H1 (cell line): Measurements from ENCODE around the gene NKX2-1.

Experiments used
- CEBPB ChIP-seq: IDR thresholded peaks from 2 replicates; pipeline ENCODE4 v1.6.1; 2012; ENCODE audit warnings: low read depth, low read length
- EP300 ChIP-seq, 2 experiments: IDR thresholded peaks; 1 replicate in 1 of 2; 2 replicates in 1 of 2; pipeline ENCODE4 v1.6.1; 2011 to 2012; ENCODE audit warnings: low read depth in 2 of 2, low read length in 2 of 2, mild to moderate bottlenecking in 2 of 2, borderline replicate concordance in 1 of 2, inconsistent platforms in 1 of 2, moderate library complexity in 1 of 2
- GABPA ChIP-seq: IDR thresholded peaks from 2 replicates; pipeline ENCODE4 v1.6.1; 2011; ENCODE audit warnings: mild to moderate bottlenecking, low read length, moderate library complexity, borderline replicate concordance; ENCODE audit not compliant: insufficient read depth
- RAD21 ChIP-seq, 2 experiments: IDR thresholded peaks in 1 of 2; conservative IDR thresholded peaks in 1 of 2; 2 replicates each; pipeline ENCODE4 v1.6.1; 2011; ENCODE audit warnings: low read depth in 2 of 2, low read length in 2 of 2, improper control_type of control experiment in 1 of 2, inconsistent platforms in 1 of 2, mild to moderate bottlenecking in 1 of 2, moderate library complexity in 1 of 2
- RFX5 ChIP-seq: IDR thresholded peaks from 2 replicates; pipeline ENCODE4 v1.6.1; 2011; ENCODE audit warnings: low read depth, low read length, improper control_type of control experiment, borderline replicate concordance
- TEAD4 ChIP-seq: IDR thresholded peaks from 2 replicates; pipeline ENCODE4 v1.6.1; 2012; ENCODE audit warnings: low read depth, low read length, inconsistent platforms, mixed read lengths
- ZNF274 ChIP-seq: IDR thresholded peaks from 2 replicates; pipeline ENCODE4 v1.7.0; 2012; ENCODE audit warnings: low read length, borderline replicate concordance; ENCODE audit errors: extremely low read depth
- TF ChIP-seq, protein P1 (sequence below), 3 experiments: IDR thresholded peaks; 1 replicate in 2 of 3; 2 replicates in 1 of 3; pipeline versions ENCODE4 v1.5.1 to v1.6.1; 2011; ENCODE audit warnings: low read length in 3 of 3, mild to moderate bottlenecking in 3 of 3, inconsistent platforms in 2 of 3, low read depth in 1 of 3, moderate library complexity in 1 of 3; ENCODE audit not compliant: insufficient read depth in 1 of 3; ENCODE audit errors: control extremely low read depth in 1 of 3
- TF ChIP-seq, protein P2 (sequence below): IDR thresholded peaks from 2 replicates; pipeline ENCODE4 v1.6.1; 2012; ENCODE audit warnings: inconsistent platforms

DNA sequence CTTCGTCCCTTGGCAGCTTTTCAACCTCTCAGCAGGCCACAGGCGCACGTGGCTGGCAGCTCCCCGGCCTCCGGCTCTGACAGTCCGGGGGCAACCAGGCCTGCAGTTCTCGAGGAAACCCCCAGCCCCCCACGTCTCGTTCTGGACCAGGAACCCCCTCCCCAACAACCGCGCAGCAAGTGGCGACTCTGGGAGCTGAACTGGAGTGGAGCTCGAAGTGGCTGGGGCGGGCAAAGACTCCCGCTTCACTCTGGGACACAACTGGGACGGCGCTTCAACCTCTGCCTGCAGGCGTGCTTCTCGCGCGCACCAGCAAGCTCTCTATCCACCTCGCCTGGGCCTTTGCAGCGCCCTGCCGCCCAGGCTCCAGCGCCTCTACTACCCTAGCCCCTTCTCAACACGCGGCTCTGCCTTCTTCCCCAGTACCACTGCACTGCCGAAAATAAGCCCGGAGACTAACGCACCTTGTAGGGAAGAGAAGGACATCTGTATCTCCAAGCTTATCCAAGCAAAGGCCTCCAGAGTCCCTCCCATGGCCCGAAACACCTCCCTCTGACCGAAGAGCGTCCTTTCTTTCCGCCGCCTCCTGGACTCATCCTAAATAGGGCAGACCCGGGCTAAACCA is 2.4 kb upstream of the NKX2-1 start:
- TF ChIP-seq RAD21 (IDR thresholded peaks at IDR 0.05 in 1 of 2, conservative IDR thresholded peaks at IDR 0.05 in 1 of 2; ENCODE audit: low read depth in 2 of 2, low read length in 2 of 2) (no peak), ZNF274 (no peak), EP300 (IDR thresholded peaks at IDR 0.05; ENCODE audit: borderline replicate concordance in 1 of 2, low read depth in 2 of 2, low read length in 2 of 2) (no peak), CEBPB (no peak), GABPA (no peak), RFX5 (no peak), TEAD4 (no peak)
- TF ChIP-seq, protein P1, sequence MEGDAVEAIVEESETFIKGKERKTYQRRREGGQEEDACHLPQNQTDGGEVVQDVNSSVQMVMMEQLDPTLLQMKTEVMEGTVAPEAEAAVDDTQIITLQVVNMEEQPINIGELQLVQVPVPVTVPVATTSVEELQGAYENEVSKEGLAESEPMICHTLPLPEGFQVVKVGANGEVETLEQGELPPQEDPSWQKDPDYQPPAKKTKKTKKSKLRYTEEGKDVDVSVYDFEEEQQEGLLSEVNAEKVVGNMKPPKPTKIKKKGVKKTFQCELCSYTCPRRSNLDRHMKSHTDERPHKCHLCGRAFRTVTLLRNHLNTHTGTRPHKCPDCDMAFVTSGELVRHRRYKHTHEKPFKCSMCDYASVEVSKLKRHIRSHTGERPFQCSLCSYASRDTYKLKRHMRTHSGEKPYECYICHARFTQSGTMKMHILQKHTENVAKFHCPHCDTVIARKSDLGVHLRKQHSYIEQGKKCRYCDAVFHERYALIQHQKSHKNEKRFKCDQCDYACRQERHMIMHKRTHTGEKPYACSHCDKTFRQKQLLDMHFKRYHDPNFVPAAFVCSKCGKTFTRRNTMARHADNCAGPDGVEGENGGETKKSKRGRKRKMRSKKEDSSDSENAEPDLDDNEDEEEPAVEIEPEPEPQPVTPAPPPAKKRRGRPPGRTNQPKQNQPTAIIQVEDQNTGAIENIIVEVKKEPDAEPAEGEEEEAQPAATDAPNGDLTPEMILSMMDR (IDR thresholded peaks at IDR 0.05; ENCODE audit: control extremely low read depth in 1 of 3, insufficient read depth in 1 of 3, low read depth in 1 of 3, low read length in 3 of 3): no peak
- TF ChIP-seq, protein P2, sequence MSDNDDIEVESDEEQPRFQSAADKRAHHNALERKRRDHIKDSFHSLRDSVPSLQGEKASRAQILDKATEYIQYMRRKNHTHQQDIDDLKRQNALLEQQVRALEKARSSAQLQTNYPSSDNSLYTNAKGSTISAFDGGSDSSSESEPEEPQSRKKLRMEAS: peak; percentile 71
